Urothelium cell line (cell line): Measurements from ENCODE around the gene DIO1.
"Not testable (repeated sequence)": the region's sequence is repeated elsewhere in the genome, so short reads cannot be mapped to it uniquely, and the experiment has no call there.

ENCODE experiments used
- DNase-seq: peaks from one replicate; pipeline ENCODE4 v3.0.0; 2011; ENCODE audit warnings: low spot score, mixed read lengths
- FAIRE-seq: peaks from 2 replicates; lab custom pipeline; 2011; peaks lifted over from hg19 to GRCh38; lab: Jason Lieb, UNC

Gene DIO1

DNA sequence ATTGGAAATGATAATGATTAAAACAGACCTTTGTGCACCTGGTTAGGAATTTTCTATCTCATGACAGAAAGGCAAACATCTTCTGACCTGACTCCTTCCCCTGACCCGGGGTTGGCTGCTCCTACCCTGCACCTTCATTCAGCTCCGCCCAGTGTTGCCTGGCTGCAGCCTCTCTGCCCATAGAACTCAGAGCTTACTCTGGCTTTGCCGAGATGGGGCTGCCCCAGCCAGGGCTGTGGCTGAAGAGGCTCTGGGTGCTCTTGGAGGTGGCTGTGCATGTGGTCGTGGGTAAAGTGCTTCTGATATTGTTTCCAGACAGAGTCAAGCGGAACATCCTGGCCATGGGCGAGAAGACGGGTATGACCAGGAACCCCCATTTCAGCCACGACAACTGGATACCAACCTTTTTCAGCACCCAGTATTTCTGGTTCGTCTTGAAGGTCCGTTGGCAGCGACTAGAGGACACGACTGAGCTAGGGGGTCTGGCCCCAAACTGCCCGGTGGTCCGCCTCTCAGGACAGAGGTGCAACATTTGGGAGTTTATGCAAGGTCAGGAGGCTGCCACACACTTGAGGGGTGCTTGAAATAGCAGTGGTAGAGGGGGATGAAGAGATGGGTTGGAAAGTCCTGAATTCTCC, at the start of gene DIO1:
Gene DIO1, plus strand, starts transcription at position 189 of the 638 bp plus-strand sequence. Its CDS starts 24 bp downstream, at position 213.
- DNase-seq (no peak), FAIRE-seq (no peak)

DNA sequence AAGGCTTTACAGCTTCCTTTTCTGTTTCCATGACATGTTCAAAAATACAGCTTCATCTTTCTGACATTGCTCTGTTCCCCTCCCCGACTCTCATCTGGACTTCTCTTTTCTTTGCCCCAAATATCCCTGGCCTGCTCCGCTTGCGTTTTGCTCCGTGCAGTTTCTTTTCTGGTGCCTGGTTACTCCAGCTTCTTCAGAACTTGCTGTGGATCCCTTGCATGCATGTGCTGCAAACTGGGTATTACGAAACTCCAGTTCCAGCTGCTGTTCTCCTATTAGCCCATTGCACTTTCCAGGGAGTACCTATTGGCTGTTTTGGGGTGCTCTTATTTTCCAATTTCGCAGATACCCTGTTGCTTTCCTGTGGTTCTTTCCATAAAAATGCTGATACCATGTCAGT, 46.0 kb upstream of the DIO1 start:
- FAIRE-seq (no peak), DNase-seq (no peak)

DNA sequence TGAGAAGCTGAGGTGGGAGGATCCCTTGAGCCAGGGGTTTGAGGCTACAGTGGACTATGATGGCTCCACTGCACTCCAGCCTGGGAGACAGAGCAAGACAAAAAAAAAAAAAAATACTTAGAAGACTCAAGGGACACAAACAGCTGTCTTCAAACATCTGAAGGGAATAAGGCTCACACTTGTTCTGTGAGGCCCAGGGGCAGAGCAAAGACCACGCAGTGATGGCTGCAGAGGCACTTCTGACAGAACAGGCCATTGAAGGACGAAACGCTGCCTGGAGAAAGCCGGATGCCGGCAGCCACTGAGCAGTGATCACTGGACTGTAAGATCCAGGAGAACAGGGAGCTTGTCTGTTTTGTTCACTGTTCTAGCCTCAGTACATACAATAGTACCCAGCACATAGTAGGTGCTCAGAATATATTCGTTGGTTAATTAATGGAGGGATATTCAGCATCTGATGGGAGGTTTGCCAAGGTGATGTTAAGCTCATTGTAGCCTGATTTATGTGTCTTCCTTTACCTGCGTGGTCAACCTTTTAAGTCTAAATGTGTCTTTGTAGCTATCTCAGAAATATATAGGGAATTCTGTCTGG, 43.8 kb upstream of the DIO1 start:
- no peak for DNase-seq
- no peak for FAIRE-seq

- no peak for FAIRE-seq
Measured at GRCh38 chr1:53851571-53852285, 42.3 kb upstream of the DIO1 start.

GRCh38 chr1:53860967-53861411, 33.0 kb upstream of the DIO1 start:
- peak; percentile 55 for DNase-seq
- peak; percentile 5 for FAIRE-seq

More at GRCh38 chr1:53851571-53852285, 42.3 kb upstream of the DIO1 start:
- no peak for DNase-seq

DNA sequence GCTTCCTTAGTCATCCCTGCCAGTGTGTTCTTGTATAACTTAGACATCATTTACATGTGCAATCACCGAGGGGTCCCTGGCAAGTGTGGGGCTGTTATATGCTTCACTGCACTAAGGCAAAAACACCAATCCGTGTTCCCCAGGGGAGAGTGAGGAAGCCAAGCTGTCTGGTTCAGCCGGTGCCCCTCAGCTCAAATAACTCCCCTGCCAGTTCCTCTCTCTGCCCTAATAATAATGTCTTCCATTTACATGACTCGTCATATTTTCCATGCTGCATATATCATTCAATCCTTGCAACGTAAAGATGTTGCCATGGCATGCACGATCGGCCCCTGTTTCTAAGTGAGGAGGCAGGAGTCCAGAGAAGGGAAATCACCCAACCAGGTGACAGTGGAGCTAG, 31.5 kb upstream of the DIO1 start:
- FAIRE-seq = no peak

GRCh38 chr1:53868565-53868964, 25.4 kb upstream of the DIO1 start:
- no peak for DNase-seq
- no peak for FAIRE-seq

More for the DNA sequence above, 31.5 kb upstream of the DIO1 start:
- no peak for DNase-seq

- no peak for FAIRE-seq
- DNase-seq = no peak
Measured at GRCh38 chr1:53869454-53870117, 24.4 kb upstream of the DIO1 start.

GRCh38 chr1:53871221-53871620, 22.8 kb upstream of the DIO1 start:
- DNase-seq (no peak), FAIRE-seq (no peak)

DNA sequence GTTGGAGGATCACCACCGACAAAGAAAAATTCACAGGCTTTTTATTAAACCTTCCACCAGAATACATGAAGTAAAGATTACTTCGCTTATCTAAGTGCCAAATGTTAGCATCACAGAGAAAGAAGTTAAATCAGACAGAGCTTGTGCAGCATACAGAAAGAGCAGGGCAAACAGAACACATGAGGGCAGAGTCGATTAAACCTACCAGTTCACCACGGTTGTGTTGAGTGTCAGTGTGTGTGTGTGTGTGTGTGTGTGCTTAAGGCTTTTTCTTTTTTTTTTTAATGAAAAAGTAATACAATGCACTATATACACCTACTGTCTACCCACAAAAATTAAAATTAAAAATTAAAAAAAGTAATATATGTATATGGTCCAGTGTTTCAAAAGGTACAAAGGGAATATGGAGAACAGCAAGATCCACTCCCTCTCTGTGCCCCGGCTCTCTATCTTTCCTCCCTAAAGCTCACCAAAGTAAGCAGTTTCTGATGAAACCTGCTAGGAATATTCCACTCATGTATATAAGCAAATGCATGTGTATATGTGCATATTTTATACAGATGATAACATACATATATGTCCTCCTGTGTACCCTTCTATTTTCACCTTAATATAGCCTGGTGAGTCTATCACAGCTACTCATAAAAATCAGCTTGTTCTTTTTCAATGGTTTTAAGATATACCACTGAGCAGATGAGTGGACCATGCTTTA, 22.1 kb upstream of the DIO1 start:
- FAIRE-seq (no peak), DNase-seq (no peak)

GRCh38 chr1:53875150-53875549, 18.8 kb upstream of the DIO1 start:
- not testable (repeated sequence) for FAIRE-seq, DNase-seq

GRCh38 chr1:53878492-53879105, 15.4 kb upstream of the DIO1 start:
- DNase-seq (peak; percentile 26), FAIRE-seq (no peak)

DNA sequence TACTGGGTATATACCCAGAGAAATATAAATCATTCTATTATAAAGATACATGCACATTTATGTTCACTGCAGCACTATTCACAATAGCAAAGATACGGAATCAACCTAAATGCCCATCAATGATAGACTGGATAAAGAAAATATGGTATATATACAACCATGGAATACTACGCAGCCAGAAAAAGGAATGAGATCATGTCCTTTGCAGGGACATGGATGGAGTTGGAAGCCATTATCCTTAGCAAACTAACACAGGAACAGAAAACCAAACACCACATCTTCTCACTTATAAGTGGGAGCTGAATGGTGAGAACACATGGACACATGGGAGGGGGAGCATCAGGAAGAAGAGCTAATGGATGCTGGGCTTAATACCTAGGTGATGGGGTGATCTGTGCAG, 12.1 kb upstream of the DIO1 start:
- FAIRE-seq, DNase-seq: not testable (repeated sequence)

DNA sequence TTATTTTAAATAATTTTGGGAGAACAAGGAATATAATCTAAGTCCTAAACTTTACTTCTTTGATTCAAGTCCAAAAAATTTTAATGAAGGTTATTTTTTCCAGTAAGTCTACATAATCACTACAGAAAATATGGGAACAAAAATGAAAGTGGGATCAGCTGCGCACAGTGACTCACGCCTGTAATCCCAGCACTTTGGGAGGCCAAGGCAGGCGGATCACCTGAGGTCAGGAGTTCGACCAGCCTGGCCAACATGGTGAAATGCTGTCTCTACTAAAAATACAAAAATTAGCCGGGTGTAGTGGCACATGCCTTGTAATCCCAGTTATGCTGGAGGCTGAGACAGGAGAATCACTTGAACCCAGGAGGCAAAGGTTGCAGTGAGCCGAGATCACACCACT, 10.4 kb upstream of the DIO1 start:
- FAIRE-seq, DNase-seq: not testable (repeated sequence)

DNA sequence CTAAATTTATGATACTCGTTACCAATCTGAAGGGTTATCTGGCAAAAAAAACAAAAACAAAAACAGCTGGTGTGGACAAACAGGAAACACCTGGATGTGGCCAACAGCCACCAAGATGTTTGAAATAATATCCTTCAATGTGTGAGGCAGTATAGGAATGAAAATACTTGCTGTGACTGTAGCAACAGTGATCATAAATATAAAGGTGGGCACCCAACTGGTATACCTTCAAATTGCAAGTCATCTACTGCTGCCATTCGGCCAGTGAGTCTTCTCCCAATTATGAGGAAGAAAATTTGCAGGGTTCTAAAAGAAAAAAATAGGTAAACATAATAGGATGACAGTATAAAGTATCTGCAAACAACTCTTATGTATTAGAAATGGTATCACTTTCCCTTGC, 5.3 kb upstream of the DIO1 start:
- FAIRE-seq = no peak
- no peak for DNase-seq

- FAIRE-seq (no peak), DNase-seq (peak; percentile 97)
Measured at GRCh38 chr1:53889304-53890298, 4.4 kb upstream of the DIO1 start, which contains the start of gene YIPF1. YIPF1 (minus strand) TSS chr1:53889797; CDS start chr1:53888937, 860 bp downstream.

DNA sequence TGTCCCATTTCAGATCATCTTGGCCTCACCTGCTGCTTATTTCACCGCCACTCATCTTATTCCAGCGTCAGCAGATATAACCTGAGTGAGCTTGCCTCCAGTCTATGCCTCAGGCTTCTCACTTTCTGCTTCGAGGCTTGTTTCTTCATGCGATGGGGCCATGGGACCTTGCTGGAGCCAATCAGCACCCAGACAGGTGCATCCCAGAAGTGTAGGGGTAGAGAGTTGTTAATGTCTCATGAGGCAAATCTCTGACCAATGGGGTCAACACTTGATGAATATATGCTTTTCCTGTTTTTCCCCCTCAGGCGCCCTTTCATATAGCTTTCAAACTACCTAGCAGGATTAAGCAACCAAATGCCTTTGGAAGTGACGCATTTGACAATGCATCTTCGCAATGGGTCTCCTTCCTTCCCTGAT, 3.5 kb upstream of the DIO1 start:
- DNase-seq = no peak
- no peak for FAIRE-seq

GRCh38 chr1:53891018-53891417, 3.0 kb upstream of the DIO1 start:
- FAIRE-seq (no peak), DNase-seq (no peak)

DNA sequence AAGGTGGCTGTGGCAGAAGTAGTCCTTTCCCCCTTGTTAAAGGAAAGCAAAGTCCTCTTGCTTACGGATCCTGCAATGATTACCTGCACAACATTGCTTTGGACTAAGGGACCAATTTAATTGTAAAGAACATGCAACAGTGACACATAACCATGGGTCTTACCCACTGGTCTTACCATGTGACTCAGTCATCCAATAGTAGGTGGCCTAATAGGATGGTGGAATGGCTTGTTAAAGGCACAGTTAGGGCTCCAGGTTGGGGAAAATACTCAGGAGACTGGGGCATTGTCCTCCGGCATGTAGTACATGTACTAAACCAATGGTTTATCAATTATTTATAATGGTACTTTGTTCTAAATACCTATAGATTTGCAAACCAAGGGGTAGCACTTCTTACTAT, 2.3 kb upstream of the DIO1 start:
- FAIRE-seq (no peak), DNase-seq (no peak)
